WTC11 (cell line): ENCODE data around the gene EDC3. TPM values are rescaled to one million over a fixed set of nuclear protein-coding genes. Genes with fewer than 3 reads are reported as not detected.

Experiments
- ATAC-seq: fragments of 200-7000 bp; cut with Tn5 transposase; 2 replicates; pipeline ENCODE4 v1.10.0; 2021; ENCODE audit warnings: mild to moderate bottlenecking, moderate library complexity
- CTCF ChIA-PET: fragments of 300-600 bp; sonication (Branson Sonifier 250); formaldehyde crosslinking; loops from one replicate; lab custom pipeline; 2021; ENCODE audit warnings: antibody characterized with exemption; lab: Charles Lee
- POLR2A ChIA-PET: fragments of 350-600 bp; sonication (Branson Sonifier 250); formaldehyde crosslinking; loops from one replicate; lab custom pipeline; 2021; ENCODE audit warnings: antibody characterized with exemption; lab: Charles Lee
- DNase-seq: peaks from one replicate; pipeline ENCODE4 v3.0.0; 2021; ENCODE audit warnings: low spot score
- H3K27ac Mint-ChIP-seq: 2 replicates; pipeline ENCODE4 v1.8.0; 2021; ENCODE audit warnings: mixed read lengths
- H3K27me3 Mint-ChIP-seq: 2 replicates; pipeline ENCODE4 v1.8.0; 2021; ENCODE audit warnings: low read depth, mild to moderate bottlenecking, moderate library complexity, mixed read lengths
- H3K36me3 Mint-ChIP-seq: 2 replicates; pipeline ENCODE4 v1.8.0; 2021; ENCODE audit warnings: mixed read lengths
- H3K4me1 Mint-ChIP-seq: 2 replicates; pipeline ENCODE4 v1.8.0; 2022; ENCODE audit warnings: mixed read lengths
- H3K4me3 Mint-ChIP-seq: 2 replicates; pipeline ENCODE4 v1.8.0; 2021; ENCODE audit warnings: mild to moderate bottlenecking, moderate library complexity, mixed read lengths
- H3K9me3 Mint-ChIP-seq: 2 replicates; pipeline ENCODE4 v1.8.0; 2021; ENCODE audit warnings: mixed read lengths
- ATF2 ChIP-seq: sonication (generic); formaldehyde crosslinking; IDR thresholded peaks from 2 replicates; pipeline ENCODE4 v1.8.1; 2022; ENCODE audit warnings: low read depth, missing genetic modification reagents, borderline replicate concordance
- CBFB ChIP-seq: sonication (generic); formaldehyde crosslinking; IDR thresholded peaks from 2 replicates; pipeline ENCODE4 v1.8.1; 2022; ENCODE audit warnings: mild to moderate bottlenecking, low read depth, missing genetic modification reagents
- E2F1 ChIP-seq: sonication (generic); formaldehyde crosslinking; IDR thresholded peaks from 2 replicates; pipeline ENCODE4 v1.8.0; 2022; ENCODE audit warnings: mild to moderate bottlenecking, missing genetic modification reagents
- E2F4 ChIP-seq: sonication (generic); formaldehyde crosslinking; IDR thresholded peaks from 2 replicates; pipeline ENCODE4 v1.8.1; 2022; ENCODE audit warnings: low read depth, mild to moderate bottlenecking, moderate library complexity, missing genetic modification reagents, borderline replicate concordance
- ELF4 ChIP-seq: sonication (generic); formaldehyde crosslinking; IDR thresholded peaks from 2 replicates; pipeline ENCODE4 v1.8.1; 2022; ENCODE audit warnings: low read depth, mild to moderate bottlenecking, moderate library complexity, missing genetic modification reagents
- GABPB1 ChIP-seq: sonication (generic); formaldehyde crosslinking; IDR thresholded peaks from 2 replicates; pipeline ENCODE4 v1.8.1; 2023; ENCODE audit warnings: mild to moderate bottlenecking, missing genetic modification reagents
- GTF2I ChIP-seq: fragments of 250-450 bp; sonication (Bioruptor Pico); conservative IDR thresholded peaks from 2 replicates; pipeline ENCODE4 v1.4.0; 2021; ENCODE audit warnings: mild to moderate bottlenecking
- IRF1 ChIP-seq: sonication (generic); formaldehyde crosslinking; IDR thresholded peaks from 2 replicates; pipeline ENCODE4 v1.8.0; 2023; ENCODE audit warnings: missing genetic modification reagents
- MAX ChIP-seq: sonication (generic); formaldehyde crosslinking; IDR thresholded peaks from 2 replicates; pipeline ENCODE4 v1.8.0; 2022; ENCODE audit warnings: mild to moderate bottlenecking, missing genetic modification reagents
- MLX ChIP-seq: sonication (generic); formaldehyde crosslinking; IDR thresholded peaks from 2 replicates; pipeline ENCODE4 v1.8.1; 2023; ENCODE audit warnings: mild to moderate bottlenecking, missing genetic modification reagents, moderate library complexity
- MYBL2 ChIP-seq: sonication (generic); formaldehyde crosslinking; IDR thresholded peaks from 2 replicates; pipeline ENCODE4 v1.8.1; 2023; ENCODE audit warnings: mild to moderate bottlenecking, moderate library complexity, missing genetic modification reagents
- NFATC4 ChIP-seq: fragments of 250-450 bp; sonication (Bioruptor Pico); IDR thresholded peaks from 2 replicates; pipeline ENCODE4 v1.9.0; 2021; ENCODE audit warnings: mild to moderate bottlenecking
- NR1H2 ChIP-seq: sonication (generic); formaldehyde crosslinking; IDR thresholded peaks from 2 replicates; pipeline ENCODE4 v1.9.0; 2021; ENCODE audit warnings: mild to moderate bottlenecking, moderate library complexity, missing genetic modification reagents
- OVOL2 ChIP-seq: fragments of 250-450 bp; sonication (Bioruptor Pico); IDR thresholded peaks from 2 replicates; pipeline ENCODE4 v1.9.0; 2021; ENCODE audit warnings: mild to moderate bottlenecking, borderline replicate concordance
- PRRX2 ChIP-seq: fragments of 250-450 bp; sonication (Bioruptor Pico); IDR thresholded peaks from 2 replicates; pipeline ENCODE4 v1.8.0; 2021; ENCODE audit warnings: mild to moderate bottlenecking
- RELA ChIP-seq: sonication (generic); formaldehyde crosslinking; IDR thresholded peaks from 2 replicates; pipeline ENCODE4 v1.8.1; 2022; ENCODE audit warnings: missing genetic modification reagents, mild to moderate bottlenecking, borderline replicate concordance
- SMAD3 ChIP-seq: sonication (generic); formaldehyde crosslinking; IDR thresholded peaks from 2 replicates; pipeline ENCODE4 v1.8.0; 2022; ENCODE audit warnings: missing genetic modification reagents, mild to moderate bottlenecking, borderline replicate concordance
- SMAD4 ChIP-seq: sonication (generic); formaldehyde crosslinking; IDR thresholded peaks from 2 replicates; pipeline ENCODE4 v1.8.0; 2022; ENCODE audit warnings: mild to moderate bottlenecking, missing genetic modification reagents
- SP1 ChIP-seq: sonication (generic); formaldehyde crosslinking; conservative IDR thresholded peaks from 2 replicates; pipeline ENCODE4 v1.8.1; 2022; ENCODE audit warnings: missing genetic modification reagents
- USF1 ChIP-seq: sonication (generic); formaldehyde crosslinking; IDR thresholded peaks from 2 replicates; pipeline ENCODE4 v1.8.0; 2022; ENCODE audit warnings: mild to moderate bottlenecking, missing genetic modification reagents
- USF2 ChIP-seq: sonication (generic); formaldehyde crosslinking; IDR thresholded peaks from 2 replicates; pipeline ENCODE4 v1.8.1; 2023; ENCODE audit warnings: mild to moderate bottlenecking, missing genetic modification reagents, moderate library complexity
- ZBTB21 ChIP-seq: sonication (generic); formaldehyde crosslinking; IDR thresholded peaks from 2 replicates; pipeline ENCODE4 v1.8.1; 2023; ENCODE audit warnings: mild to moderate bottlenecking, missing genetic modification reagents, borderline replicate concordance
- ZNF317 ChIP-seq: sonication (generic); formaldehyde crosslinking; IDR thresholded peaks from 2 replicates; pipeline ENCODE4 v1.8.1; 2023; ENCODE audit warnings: low read depth, mild to moderate bottlenecking, moderate library complexity, missing genetic modification reagents, borderline replicate concordance
- total RNA-seq: library from RNA; stranded (reverse); gene quantifications from 3 replicates; pipeline ENCODE4 v1.2.3, GENCODE V29; 2021

Gene EDC3
- total RNA-seq, 1 experiment from 2014 or later = 54.7 TPM

- peaks cover 76% of the 10 kb centered on the region for H3K36me3 Mint-ChIP-seq
- ChIA-PET POLR2A (interaction anchor here (1.4 kb wide), 1 partner anchor 25 kb away, joined by 4 read pairs; no protein-coding TSS in a partner anchor), CTCF (interaction anchor here (1.1 to 1.2 kb wide), 2 partner anchors 11 to 31 kb away, joined by 3 to 9 read pairs; no protein-coding TSS in a partner anchor)
- H3K9me3 Mint-ChIP-seq = no peaks in the 10 kb centered on the region
- H3K4me1 Mint-ChIP-seq = peaks cover 25% of the 10 kb centered on the region
- DNase-seq (no peak), ATAC-seq (no peak)
- H3K27ac Mint-ChIP-seq = 0 out of 2 replicates have a peak overlapping the region, but pooled peaks have one; percentile 45
- H3K4me3 Mint-ChIP-seq = no peak overlapping the region
- H3K27me3 Mint-ChIP-seq = no peaks in the 10 kb centered on the region
- no peak for TF ChIP-seq USF1 (CRISPR knock-in tag)
- no peak for TF ChIP-seq MYBL2
- no peak for TF ChIP-seq E2F4 (CRISPR knock-in tag)
- TF ChIP-seq SP1 (CRISPR knock-in tag) = no peak
- no peak for TF ChIP-seq CBFB (CRISPR knock-in tag)
Observed at GRCh38 chr15:74589826-74590225, 106.0 kb downstream of the EDC3 start.

GRCh38 chr15:74585857-74586256 is 110.0 kb downstream of the EDC3 start:
- TF ChIP-seq ZBTB21 (CRISPR knock-in tag) = no peak
- TF ChIP-seq NR1H2 (CRISPR knock-in tag) = no peak
- no peak for TF ChIP-seq ZNF317 (CRISPR knock-in tag)
- no peak for TF ChIP-seq OVOL2 (CRISPR knock-in tag)
- TF ChIP-seq IRF1 (CRISPR knock-in tag) = no peak
- no peak for TF ChIP-seq SMAD3 (CRISPR knock-in tag)
- no peak for TF ChIP-seq E2F1 (CRISPR knock-in tag)
- TF ChIP-seq ELF4 (CRISPR knock-in tag) = no peak
- no peak for TF ChIP-seq USF2 (CRISPR knock-in tag)
- no peak for TF ChIP-seq RELA (CRISPR knock-in tag)
- no peak for TF ChIP-seq ATF2 (CRISPR knock-in tag)
- TF ChIP-seq MLX (CRISPR knock-in tag) = no peak
- TF ChIP-seq GTF2I (CRISPR knock-in tag) = no peak
- TF ChIP-seq GABPB1 (CRISPR knock-in tag) = no peak
- TF ChIP-seq SMAD4 (CRISPR knock-in tag) = no peak
- TF ChIP-seq NFATC4 (CRISPR knock-in tag) = no peak
- TF ChIP-seq PRRX2 (CRISPR knock-in tag) = no peak
- no peak for TF ChIP-seq MAX (CRISPR knock-in tag)
- TF ChIP-seq, all 79 proteins: peak for 0
- DNase-seq (no peak), ATAC-seq (no peak)
- H3K36me3 Mint-ChIP-seq = peaks cover 46% of the 10 kb centered on the region
- H3K4me1 Mint-ChIP-seq = peaks cover 28% of the 10 kb centered on the region
- no peaks in the 10 kb centered on the region for H3K9me3 Mint-ChIP-seq
- CTCF ChIA-PET = no interaction called here
- POLR2A ChIA-PET = no interaction called here
- no peaks in the 10 kb centered on the region for H3K27me3 Mint-ChIP-seq
- H3K4me3 Mint-ChIP-seq = no peak overlapping the region
- H3K27ac Mint-ChIP-seq = peak overlapping the region; percentile 41; the same call in 1 of the 2 replicates
